Measurements from ENCODE around the gene IL4R.
"Not testable (repeated sequence)": the region's sequence is repeated elsewhere in the genome, so short reads cannot be mapped to it uniquely, and the experiment has no call there.

IL4R gene

DNA sequence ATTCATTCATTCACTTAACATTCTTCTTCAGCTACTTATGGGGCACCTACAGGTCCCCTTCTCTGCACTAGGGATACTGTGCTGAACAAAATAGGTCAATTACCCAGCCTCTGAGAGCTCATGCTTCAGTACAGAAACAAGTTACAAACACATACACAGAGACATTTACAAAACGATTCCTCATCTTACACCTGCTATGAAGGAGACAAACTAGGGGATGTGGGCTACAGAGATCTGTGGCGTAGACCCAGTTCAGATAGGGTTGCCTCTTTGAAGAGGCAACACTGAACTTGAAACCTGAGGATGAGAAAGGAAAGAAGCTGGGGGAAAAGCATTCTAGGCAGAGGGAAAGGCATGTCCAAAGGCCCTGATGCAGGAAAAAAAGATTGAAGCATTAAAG is 93.4 kb downstream of the IL4R start:
- peak in 1 of 2 donors; percentile 1 for ATAC-seq

DNA sequence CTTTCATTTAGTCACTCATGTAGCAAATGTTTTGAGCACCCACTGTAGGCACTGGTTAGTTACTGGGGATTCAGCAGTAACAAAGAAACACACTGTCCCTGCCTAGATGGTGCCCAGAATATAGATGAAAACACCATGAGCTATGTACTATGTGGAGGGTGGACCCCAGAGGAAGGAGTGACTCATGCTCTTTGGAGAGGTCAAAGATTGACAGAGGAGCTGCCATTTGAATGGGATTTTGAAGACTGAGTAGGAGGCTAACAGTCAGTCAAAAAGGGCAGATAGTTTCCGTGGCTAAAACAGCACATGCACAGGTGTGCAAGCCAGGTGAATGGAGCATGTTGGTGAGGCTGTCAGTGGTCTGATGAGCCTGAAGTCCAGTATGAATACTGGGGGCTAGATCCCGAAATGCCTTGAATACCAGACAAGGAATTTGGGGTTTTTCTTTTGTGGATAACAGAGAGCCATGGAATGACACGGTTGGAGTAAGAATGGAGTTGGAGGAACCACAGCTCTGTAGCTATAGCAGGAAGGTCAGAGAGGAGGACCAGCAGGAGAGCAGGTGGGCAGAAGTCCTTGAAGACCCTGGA is 94.3 kb downstream of the IL4R start:
- ATAC-seq, result peak; percentile 59 to 62

GRCh38 chr16:27408602-27409031 is 94.8 kb downstream of the IL4R start:
- no peak for ATAC-seq

- ATAC-seq, result not testable (repeated sequence)
Observed at GRCh38 chr16:27409958-27410357, 96.2 kb downstream of the IL4R start.

GRCh38 chr16:27410761-27411160 is 97.0 kb downstream of the IL4R start:
- no peak for ATAC-seq

GRCh38 chr16:27413956-27414355 is 100.2 kb downstream of the IL4R start:
- ATAC-seq, result no peak
